Measurements from ENCODE around the gene NCOA1.

NCOA1 gene

GRCh38 chr2:24507549-24507948 lies 16.5 kb downstream of the NCOA1 start:
- DNase-seq (ENCODE audit: low read depth), result no peak
- TF ChIP-seq, protein P1, sequence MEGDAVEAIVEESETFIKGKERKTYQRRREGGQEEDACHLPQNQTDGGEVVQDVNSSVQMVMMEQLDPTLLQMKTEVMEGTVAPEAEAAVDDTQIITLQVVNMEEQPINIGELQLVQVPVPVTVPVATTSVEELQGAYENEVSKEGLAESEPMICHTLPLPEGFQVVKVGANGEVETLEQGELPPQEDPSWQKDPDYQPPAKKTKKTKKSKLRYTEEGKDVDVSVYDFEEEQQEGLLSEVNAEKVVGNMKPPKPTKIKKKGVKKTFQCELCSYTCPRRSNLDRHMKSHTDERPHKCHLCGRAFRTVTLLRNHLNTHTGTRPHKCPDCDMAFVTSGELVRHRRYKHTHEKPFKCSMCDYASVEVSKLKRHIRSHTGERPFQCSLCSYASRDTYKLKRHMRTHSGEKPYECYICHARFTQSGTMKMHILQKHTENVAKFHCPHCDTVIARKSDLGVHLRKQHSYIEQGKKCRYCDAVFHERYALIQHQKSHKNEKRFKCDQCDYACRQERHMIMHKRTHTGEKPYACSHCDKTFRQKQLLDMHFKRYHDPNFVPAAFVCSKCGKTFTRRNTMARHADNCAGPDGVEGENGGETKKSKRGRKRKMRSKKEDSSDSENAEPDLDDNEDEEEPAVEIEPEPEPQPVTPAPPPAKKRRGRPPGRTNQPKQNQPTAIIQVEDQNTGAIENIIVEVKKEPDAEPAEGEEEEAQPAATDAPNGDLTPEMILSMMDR (IDR thresholded peaks at IDR 0.05; ENCODE audit: low read length, missing control alignments), result no peak
- H3K4me3 ChIP-seq (replicated peaks; ENCODE audit: low read depth, low read length), result no peak overlapping the region

DNA sequence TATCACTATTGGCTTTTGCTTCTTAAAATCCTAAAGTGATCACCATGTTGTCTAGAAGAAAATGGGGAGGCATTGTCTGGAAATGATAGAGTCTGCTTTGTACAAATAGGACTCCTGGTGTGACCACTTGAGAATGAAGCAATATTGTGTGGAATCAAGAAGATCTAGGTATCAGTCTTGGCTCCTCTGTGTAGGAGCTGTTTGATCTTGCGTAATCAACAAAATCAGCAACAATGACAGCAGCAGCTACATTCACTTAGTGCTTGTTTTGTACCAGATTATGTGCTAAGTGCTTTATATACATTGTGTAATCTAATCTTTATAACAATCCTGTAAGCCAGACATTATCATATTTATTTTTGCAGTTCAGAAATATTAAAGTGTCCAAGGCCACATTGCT lies 17.8 kb downstream of the NCOA1 start:
- DNase-seq (ENCODE audit: low read depth), result no peak
- TF ChIP-seq, protein P1 (IDR thresholded peaks at IDR 0.05; ENCODE audit: low read length, missing control alignments), result no peak

DNA sequence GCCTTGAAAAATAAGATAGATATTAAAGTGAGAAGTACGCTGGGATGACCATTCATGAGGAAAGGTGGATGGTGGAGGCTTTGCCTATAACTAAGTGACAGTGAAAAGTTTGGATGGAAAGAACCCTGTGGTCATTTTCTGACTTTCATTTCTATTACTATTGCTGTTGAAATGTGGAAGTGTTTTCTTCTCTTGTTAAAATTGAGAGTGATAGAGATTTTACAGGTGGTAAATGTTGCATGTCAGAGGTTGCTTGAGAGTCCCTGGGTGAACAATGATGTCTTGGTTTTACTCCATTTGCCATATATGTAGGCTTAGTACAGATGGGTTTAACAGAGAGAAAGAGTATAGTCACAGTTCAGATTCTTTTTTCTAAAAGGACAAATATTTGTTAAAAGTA lies 18.4 kb downstream of the NCOA1 start:
- H3K4me3 ChIP-seq (replicated peaks; ENCODE audit: low read depth, low read length), result no peak overlapping the region
- TF ChIP-seq, protein P1 (IDR thresholded peaks at IDR 0.05; ENCODE audit: low read length, missing control alignments), result no peak
- no peak for DNase-seq (ENCODE audit: low read depth)

More for the DNA sequence above, 17.8 kb downstream of the NCOA1 start:
- H3K4me3 ChIP-seq (replicated peaks; ENCODE audit: low read depth, low read length), result no peak overlapping the region

- DNase-seq (ENCODE audit: low read depth), result no peak
- TF ChIP-seq, protein P1 (IDR thresholded peaks at IDR 0.05; ENCODE audit: low read length, missing control alignments), result no peak
- H3K4me3 ChIP-seq (replicated peaks; ENCODE audit: low read depth, low read length), result no peak overlapping the region
These were observed 18.8 kb downstream of the NCOA1 start for GRCh38 chr2:24509840-24510239.

GRCh38 chr2:24510771-24511170 lies 19.7 kb downstream of the NCOA1 start:
- TF ChIP-seq, protein P1 (IDR thresholded peaks at IDR 0.05; ENCODE audit: low read length, missing control alignments), result no peak
- H3K4me3 ChIP-seq (replicated peaks; ENCODE audit: low read depth, low read length), result no peak overlapping the region
- no peak for DNase-seq (ENCODE audit: low read depth)

DNA sequence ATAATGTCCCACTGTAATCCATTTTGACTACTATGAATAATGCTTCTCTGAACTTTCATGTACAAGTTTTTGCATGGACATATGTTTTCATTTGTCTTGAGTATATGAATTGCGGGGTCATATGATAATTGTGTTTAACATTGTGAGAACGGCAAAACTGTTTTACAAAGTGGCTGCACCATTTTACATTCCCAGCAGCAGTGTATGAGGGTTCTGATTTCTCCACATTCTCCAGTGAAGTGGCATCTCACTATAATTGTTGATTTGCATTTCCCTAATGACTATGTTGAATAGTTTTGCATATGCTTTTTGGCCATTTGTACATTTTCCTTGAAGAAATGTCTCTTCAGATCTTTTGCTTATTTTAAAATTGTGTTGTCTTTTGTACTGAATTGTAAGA lies 20.1 kb downstream of the NCOA1 start:
- no peak overlapping the region for H3K4me3 ChIP-seq (replicated peaks; ENCODE audit: low read depth, low read length)
- DNase-seq (ENCODE audit: low read depth), result no peak
- TF ChIP-seq, protein P1 (IDR thresholded peaks at IDR 0.05; ENCODE audit: low read length, missing control alignments), result no peak

DNA sequence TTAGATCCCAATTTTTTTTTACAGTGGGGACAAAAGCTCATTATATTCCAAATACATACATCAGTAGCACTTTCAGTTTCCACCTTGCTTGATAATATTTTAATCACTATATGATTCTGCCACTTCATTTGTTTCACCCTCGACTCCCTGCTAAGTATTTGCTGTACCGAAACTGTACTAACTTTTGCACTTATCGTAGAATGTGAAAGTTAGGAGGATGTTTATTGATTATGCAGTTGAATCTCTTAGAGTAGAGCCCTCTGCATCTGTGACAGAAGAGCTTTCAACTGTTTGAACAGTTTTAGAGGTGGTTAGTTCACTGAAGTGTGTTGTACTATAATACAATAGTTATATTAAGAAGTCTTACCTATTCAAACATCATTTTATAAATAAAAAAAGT lies 20.8 kb downstream of the NCOA1 start:
- DNase-seq (ENCODE audit: low read depth), result no peak
- TF ChIP-seq, protein P1 (IDR thresholded peaks at IDR 0.05; ENCODE audit: low read length, missing control alignments), result no peak
- H3K4me3 ChIP-seq (replicated peaks; ENCODE audit: low read depth, low read length), result no peak overlapping the region
